ENCODE results near the gene MTERF4. TPM values are rescaled to one million over a fixed set of nuclear protein-coding genes. Genes with fewer than 3 reads are reported as not detected.

MTERF4 gene
- total and polyA plus RNA-seq, 2 of the 4 experiments (the other 2 are of a cell fraction) = 26.6 to 33.3 TPM

DNA sequence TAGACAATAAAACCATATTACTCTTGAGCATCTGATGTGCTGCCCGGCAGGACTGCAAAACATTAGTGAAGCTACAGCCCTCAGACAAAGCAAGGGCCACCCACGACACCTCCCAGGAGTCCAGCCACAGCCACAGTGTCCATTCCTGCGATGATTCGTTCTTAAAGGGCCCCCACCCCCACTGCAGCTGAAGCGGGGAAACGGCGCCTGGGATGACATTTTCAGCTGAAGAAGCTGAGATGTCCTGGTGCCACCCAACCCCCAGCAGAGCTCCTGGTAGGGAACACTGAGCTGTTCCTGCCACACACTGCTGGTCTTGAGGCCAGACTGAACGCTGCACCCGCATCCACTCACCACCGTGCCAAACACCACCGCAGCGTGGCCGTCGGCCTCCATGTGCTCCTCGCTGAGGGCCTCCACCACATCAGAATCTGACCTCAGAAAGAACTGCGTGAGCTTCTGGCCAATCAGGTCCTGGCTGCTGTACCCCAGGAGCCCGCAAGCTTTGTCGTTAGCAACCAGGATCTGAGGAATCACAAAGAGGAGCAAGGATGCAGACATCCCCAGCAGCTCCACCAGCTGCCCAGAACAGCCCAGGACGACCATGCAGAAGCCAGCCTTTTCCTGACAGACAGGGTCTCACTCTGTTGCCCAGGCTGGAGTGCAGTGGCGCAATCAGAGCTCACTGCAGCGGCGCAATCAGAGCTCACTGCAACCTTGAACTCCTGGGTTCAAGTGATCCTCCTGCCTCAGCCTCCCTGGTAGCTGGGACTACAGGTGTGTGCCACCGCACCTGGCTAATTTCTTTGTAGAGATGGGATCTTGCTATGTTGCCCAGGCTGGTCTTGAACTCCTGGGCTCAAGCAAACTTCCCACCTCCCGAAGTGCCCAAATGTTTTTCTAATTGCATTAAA lies 37.7 kb upstream of the MTERF4 start:
- in situ Hi-C loops (cut with MboI; ENCODE audit: low sequenced_read_pairs) (no loop called here), dilution Hi-C loops (cut with HindIII; ENCODE audit: low sequenced_read_pairs, unreplicated experiment) (no loop called here), intact Hi-C loops (cut with micrococcal nuclease) (no loop called here)
- Histone ChIP-seq H2BK120ac (ENCODE audit: low read depth, low read length) (no peak overlapping the region), H3K4me3 (ENCODE audit: insufficient read depth, low read depth, low read length) (no peak overlapping the region), H4K5ac (ENCODE audit: low read depth, low read length) (no peak overlapping the region), H2BK20ac (ENCODE audit: low read depth, low read length) (no peak overlapping the region), H3K9ac (ENCODE audit: low read depth, low read length) (no peak overlapping the region), H3K79me1 (ENCODE audit: low read depth in 1 of 2, low read length in 2 of 2) (peaks cover 0 to 2% of the 10 kb centered on the region in 2 experiments; a peak in 1 of 4 replicates), H2BK5ac (ENCODE audit: low read depth, low read length, poor library complexity, severe bottlenecking) (no peak overlapping the region), H4K8ac (ENCODE audit: low read depth in 2 of 2, low read length in 2 of 2) (no peak overlapping the region), H4K20me1 (ENCODE audit: insufficient read depth, low read length) (no peaks in the 10 kb centered on the region), H3K23ac (ENCODE audit: low read depth, low read length) (no peak overlapping the region), H3K27me3 (ENCODE audit: control insufficient read depth, insufficient read depth, low read length) (no peaks in the 10 kb centered on the region), H3K18ac (ENCODE audit: low read depth, low read length) (no peak overlapping the region), H3K4ac (ENCODE audit: low read depth, low read length) (no peak overlapping the region), H4K91ac (ENCODE audit: insufficient read depth, low read depth, low read length) (no peak overlapping the region), H2AK5ac (ENCODE audit: low read depth, low read length) (no peak overlapping the region), H2AK9ac (replicated peaks; ENCODE audit: low read depth, low read length, poor library complexity) (no peak overlapping the region), H2BK15ac (ENCODE audit: low read depth, low read length) (no peak overlapping the region), H3K27ac (ENCODE audit: insufficient read depth, low read length) (no peak overlapping the region), H3K14ac (replicated peaks; ENCODE audit: low read depth, low read length) (no peak overlapping the region), H3K56ac (ENCODE audit: extremely low read depth, insufficient read depth, low read length) (no peak overlapping the region), H3K9me1 (ENCODE audit: insufficient read depth, low read length) (no peaks in the 10 kb centered on the region), H3K9me3 (ENCODE audit: control insufficient read depth, insufficient read depth, low read length) (no peaks in the 10 kb centered on the region), H3K4me2 (ENCODE audit: low read depth, low read length) (no peak overlapping the region), H2AFZ (replicated peaks; ENCODE audit: low read length, poor library complexity) (no peak overlapping the region), H3K4me1 (ENCODE audit: control insufficient read depth, insufficient read depth, low read length) (no peaks in the 10 kb centered on the region), H3K36me3 (ENCODE audit: control insufficient read depth, insufficient read depth, low read length) (peaks cover 3% of the 10 kb centered on the region; the same call in 1 of the 2 replicates)
- CTCF ChIA-PET = no interaction called here
- TF ChIP-seq CEBPB (IDR thresholded peaks at IDR 0.05; ENCODE audit: low read depth, low read length) (no peak), RFX5 (IDR thresholded peaks at IDR 0.05; ENCODE audit: low read depth, low read length) (no peak)
- ATAC-seq (ENCODE audit: low read depth) (no peak), DNase-seq (no peak)
- no TSS peak for BruUV-seq (replicated peaks)
- POLR2A ChIA-PET (ENCODE audit: unreplicated experiment) = no interaction called here
- WGBS, 2 experiments (ENCODE audit: extremely low coverage in 2 of 2, insufficient read length in 1 of 2) = 93% methylated on average over 13 of the region's 24 CpGs; no CpG with 5 or more reads in 1 of the 2 experiments

Measured in IMR-90 (cell line).